ENCODE results near the gene SUV39H1. TPM values are rescaled to one million over a fixed set of nuclear protein-coding genes. Genes with fewer than 3 reads are reported as not detected.

SUV39H1 gene
- total and polyA plus RNA-seq, 4 donors = 3.2 to 5.8 (median 3.7) TPM

GRCh38 chrX:48688531-48689150 lies 7.9 kb upstream of the SUV39H1 start:
- no peak overlapping the region for H3K27ac ChIP-seq (ENCODE audit: low read depth in 1 of 2, low read length in 2 of 2)
- H3K4me3 ChIP-seq (ENCODE audit: low read depth in 1 of 3, low read length in 3 of 3) = no peak overlapping the region
- DNase-seq (ENCODE audit: low spot score) = no peak
- H3K9ac ChIP-seq (ENCODE audit: low read depth in 1 of 2, low read length in 2 of 2) = no peak overlapping the region
- no peaks in the 10 kb centered on the region for H3K36me3 ChIP-seq (ENCODE audit: control insufficient read depth in 4 of 4, insufficient read depth in 3 of 4, low read depth in 1 of 4, low read length in 3 of 4)
- TF ChIP-seq HNF4G (IDR thresholded peaks at IDR 0.05) = no peak
- TF ChIP-seq RXRA (IDR thresholded peaks at IDR 0.05) = no peak
- no peak for TF ChIP-seq JUND (IDR thresholded peaks at IDR 0.05)
- TF ChIP-seq EGR1 (IDR thresholded peaks at IDR 0.05; ENCODE audit: low read depth in 2 of 2) = no peak
- TF ChIP-seq GABPA (IDR thresholded peaks at IDR 0.05 in 1 of 2, conservative IDR thresholded peaks at IDR 0.05 in 1 of 2) = no peak
- no peak for TF ChIP-seq HNF4A (conservative IDR thresholded peaks at IDR 0.05)
- TF ChIP-seq TAF1 (conservative IDR thresholded peaks at IDR 0.05) = no peak
- TF ChIP-seq ZBTB33 (IDR thresholded peaks at IDR 0.05) = no peak
- TF ChIP-seq MAX (IDR thresholded peaks at IDR 0.05) = no peak
- no peak for TF ChIP-seq CTCF (IDR thresholded peaks at IDR 0.05; ENCODE audit: low read depth, low read length, missing input control)
- TF ChIP-seq RAD21 (IDR thresholded peaks at IDR 0.05) = no peak
- no peak for TF ChIP-seq FOXA1 (IDR thresholded peaks at IDR 0.05)
- TF ChIP-seq NR2F2 (IDR thresholded peaks at IDR 0.05) = no peak
- TF ChIP-seq SP1 (IDR thresholded peaks at IDR 0.05) = no peak
- no peak for TF ChIP-seq FOXA2 (IDR thresholded peaks at IDR 0.05)
- no peak for TF ChIP-seq REST (IDR thresholded peaks at IDR 0.05)
- H3K27me3 ChIP-seq (ENCODE audit: control insufficient read depth in 4 of 4, insufficient read depth in 4 of 4, low read length in 3 of 4) = no peaks in the 10 kb centered on the region
- no peaks in the 10 kb centered on the region for H3K4me1 ChIP-seq (ENCODE audit: control insufficient read depth in 4 of 4, insufficient read depth in 4 of 4, low read length in 3 of 4)
- 66% methylated on average over 19 of the region's 19 CpGs for WGBS
- no peaks in the 10 kb centered on the region for H3K9me3 ChIP-seq (ENCODE audit: control insufficient read depth in 4 of 4, low read length in 3 of 4)
